ENCODE measurements around the gene FADS2. TPM values are rescaled to one million over a fixed set of nuclear protein-coding genes. Genes with fewer than 3 reads are reported as not detected.

FADS2 gene
- total RNA-seq, 2 experiments from 2014 or later: 0.95 to 2.8 TPM

- Histone ChIP-seq H3K4me2 (ENCODE audit: low read length) (no peak overlapping the region), H3K36me3 (ENCODE audit: insufficient read depth, low read length) (no peaks in the 10 kb centered on the region), H3K27ac (ENCODE audit: low read depth, low read length, poor library complexity, severe bottlenecking) (no peak overlapping the region), H3K9me2 (ENCODE audit: insufficient read depth, low read length) (no peaks in the 10 kb centered on the region), H3K4me1 (ENCODE audit: insufficient read depth, low read length, poor library complexity, severe bottlenecking) (no peaks in the 10 kb centered on the region), H4K20me1 (ENCODE audit: insufficient read depth, low read length) (no peaks in the 10 kb centered on the region), H3K4me3 (ENCODE audit: low read depth, low read length, poor library complexity, severe bottlenecking) (no peak overlapping the region), H3K9me3 (ENCODE audit: low read length) (no peaks in the 10 kb centered on the region), H2AFZ (ENCODE audit: low read length) (no peak overlapping the region), H3K79me2 (ENCODE audit: insufficient read depth, low read depth, low read length) (no peaks in the 10 kb centered on the region)
- no peak for DNase-seq (ENCODE audit: low spot score)
- intact Hi-C loops (cut with micrococcal nuclease; ENCODE audit: unreplicated experiment): no loop called here
- no TSS peak for BruUV-seq (replicated peaks)
- ChIA-PET POLR2A (no interaction called here), CTCF (ENCODE audit: unreplicated experiment) (no interaction called here)
- TF ChIP-seq EZH2phosphoT487 (IDR thresholded peaks at IDR 0.05; ENCODE audit: borderline replicate concordance, low read depth, low read length) (no peak), CTCF (conservative IDR thresholded peaks at IDR 0.05; ENCODE audit: low read length) (no peak)
These were observed 28.0 kb downstream of the FADS2 start for GRCh38 chr11:61855939-61856680.

- Histone ChIP-seq H3K36me3 (ENCODE audit: insufficient read depth, low read length) (no peaks in the 10 kb centered on the region), H3K9me2 (ENCODE audit: insufficient read depth, low read length) (no peaks in the 10 kb centered on the region), H3K4me3 (ENCODE audit: low read depth, low read length, poor library complexity, severe bottlenecking) (no peak overlapping the region), H3K4me2 (ENCODE audit: low read length) (no peak overlapping the region), H4K20me1 (ENCODE audit: insufficient read depth, low read length) (no peaks in the 10 kb centered on the region), H3K9me3 (ENCODE audit: low read length) (no peaks in the 10 kb centered on the region), H3K79me2 (ENCODE audit: insufficient read depth, low read depth, low read length) (no peaks in the 10 kb centered on the region), H2AFZ (ENCODE audit: low read length) (no peak overlapping the region), H3K27ac (ENCODE audit: low read depth, low read length, poor library complexity, severe bottlenecking) (no peak overlapping the region), H3K4me1 (ENCODE audit: insufficient read depth, low read length, poor library complexity, severe bottlenecking) (no peaks in the 10 kb centered on the region)
- ChIA-PET CTCF (ENCODE audit: unreplicated experiment) (no interaction called here), POLR2A (no interaction called here)
- intact Hi-C loops (cut with micrococcal nuclease; ENCODE audit: unreplicated experiment): no loop called here
- no TSS peak for BruUV-seq (replicated peaks)
- TF ChIP-seq CTCF (conservative IDR thresholded peaks at IDR 0.05; ENCODE audit: low read length): no peak
- no peak for TF ChIP-seq EZH2phosphoT487 (IDR thresholded peaks at IDR 0.05; ENCODE audit: borderline replicate concordance, low read depth, low read length)
- no peak for DNase-seq (ENCODE audit: low spot score)
These were observed 32.2 kb downstream of the FADS2 start for GRCh38 chr11:61860054-61860903.

- POLR2A ChIA-PET: no interaction called here
- intact Hi-C loops (cut with micrococcal nuclease; ENCODE audit: unreplicated experiment): no loop called here
These were observed 33.5 kb downstream of the FADS2 start for GRCh38 chr11:61861634-61862033.

More at GRCh38 chr11:61861634-61862033, 33.5 kb downstream of the FADS2 start:
- Histone ChIP-seq H3K4me2 (ENCODE audit: low read length) (no peak overlapping the region), H4K20me1 (ENCODE audit: insufficient read depth, low read length) (no peaks in the 10 kb centered on the region), H3K27ac (ENCODE audit: low read depth, low read length, poor library complexity, severe bottlenecking) (no peak overlapping the region), H3K36me3 (ENCODE audit: insufficient read depth, low read length) (no peaks in the 10 kb centered on the region), H3K9me3 (ENCODE audit: low read length) (no peaks in the 10 kb centered on the region), H3K9me2 (ENCODE audit: insufficient read depth, low read length) (no peaks in the 10 kb centered on the region), H3K4me3 (ENCODE audit: low read depth, low read length, poor library complexity, severe bottlenecking) (no peak overlapping the region), H3K79me2 (ENCODE audit: insufficient read depth, low read depth, low read length) (no peaks in the 10 kb centered on the region), H3K4me1 (ENCODE audit: insufficient read depth, low read length, poor library complexity, severe bottlenecking) (no peaks in the 10 kb centered on the region), H2AFZ (ENCODE audit: low read length) (no peak overlapping the region)
- BruUV-seq (replicated peaks): no TSS peak
- TF ChIP-seq EZH2phosphoT487 (IDR thresholded peaks at IDR 0.05; ENCODE audit: borderline replicate concordance, low read depth, low read length): no peak
- no peak for DNase-seq (ENCODE audit: low spot score)
- CTCF ChIA-PET (ENCODE audit: unreplicated experiment): no interaction called here

Data from OCI-LY7 (cell line).